CD4-positive, alpha-beta T cell treated with Interferon alpha-2 for 1 hour (primary cell): Measurements from ENCODE around the gene ETFRF1.
A peak's percentile ranks its signal among the peaks of the same experiment; 100 is the strongest.

Source experiments
- DNase-seq, 2 donors: peaks; one replicate each; pipeline ENCODE4 v3.0.0-alpha.2; 2020 to 2022

ETFRF1 gene

GRCh38 chr12:25195056-25195971, at the start of gene ETFRF1, which contains the start of gene DNAI7:
ETFRF1 (plus strand) TSS chr12:25195237; CDS start chr12:25203957, 8,720 bp downstream.
DNAI7 (minus strand) TSS chr12:25195160; CDS start chr12:25195078, 82 bp downstream.
- peak; percentile 97 to 98 for DNase-seq

DNA sequence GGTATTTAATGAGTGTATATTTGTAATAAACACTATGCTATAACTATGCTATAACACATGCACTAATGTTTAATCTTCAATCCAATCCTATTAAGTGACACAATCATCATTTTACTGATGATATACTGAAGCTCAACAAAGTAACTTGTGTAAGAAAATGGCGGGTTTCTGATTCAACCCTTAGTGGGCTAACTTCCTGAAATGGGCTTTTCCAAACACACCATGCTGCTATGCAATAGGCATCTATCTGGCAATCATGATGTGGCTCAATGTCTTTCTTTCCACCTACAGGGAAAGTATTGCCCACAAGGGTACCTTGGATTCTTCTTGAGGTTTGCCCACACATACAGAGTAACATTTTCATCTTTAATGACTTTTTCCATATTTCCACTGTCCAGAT, 48.4 kb upstream of the ETFRF1 start:
- no peak for DNase-seq

- DNase-seq, result no peak
Observed at GRCh38 chr12:25151476-25151875, 43.6 kb upstream of the ETFRF1 start.

GRCh38 chr12:25152055-25152454, 43.0 kb upstream of the ETFRF1 start:
- DNase-seq, result no peak

GRCh38 chr12:25155022-25155576, 39.9 kb upstream of the ETFRF1 start:
- peak in 1 of 2 donors; percentile 69 for DNase-seq

DNA sequence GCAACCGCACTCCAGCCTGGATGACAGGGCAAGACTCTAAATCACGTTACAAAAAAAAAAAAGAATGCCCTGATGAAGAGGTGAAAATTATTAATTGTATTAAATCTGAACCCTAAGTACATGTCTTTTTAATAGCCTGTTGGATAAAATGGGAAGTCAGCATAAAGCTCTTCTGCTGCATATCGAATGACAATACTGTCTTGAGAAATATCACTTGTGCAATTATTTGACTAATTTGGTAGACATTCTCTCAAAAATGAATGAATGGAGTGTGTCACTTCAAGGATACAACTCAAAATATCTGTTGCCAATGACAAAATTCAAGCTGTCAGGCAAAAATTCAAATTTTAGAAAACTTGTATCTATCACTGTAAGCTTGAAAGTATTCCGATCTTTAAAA, 39.0 kb upstream of the ETFRF1 start:
- DNase-seq, result no peak

- no peak for DNase-seq
Observed at GRCh38 chr12:25162866-25163265, 32.2 kb upstream of the ETFRF1 start.

DNA sequence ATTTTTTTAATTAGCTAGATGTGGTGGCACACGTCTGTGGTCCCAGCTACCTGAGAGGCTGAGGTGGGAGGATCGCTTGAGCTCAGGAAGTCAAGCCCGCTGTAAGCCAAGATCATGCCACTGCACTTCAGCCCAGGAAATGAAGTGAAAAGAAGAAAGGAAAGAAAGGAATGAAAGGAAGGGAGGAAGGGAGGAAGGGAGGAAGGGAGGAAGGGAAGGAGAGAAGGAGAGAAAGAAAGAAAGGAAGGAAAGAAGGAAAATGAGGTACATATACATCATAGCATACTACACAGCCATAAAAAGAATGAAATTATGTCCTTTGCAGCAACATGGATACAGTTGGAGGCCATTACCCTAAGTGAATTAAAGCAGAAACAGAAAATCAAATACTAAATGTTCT, 12.3 kb upstream of the ETFRF1 start:
- no peak for DNase-seq

- no peak for DNase-seq
Observed at GRCh38 chr12:25184132-25184531, 10.9 kb upstream of the ETFRF1 start.

DNA sequence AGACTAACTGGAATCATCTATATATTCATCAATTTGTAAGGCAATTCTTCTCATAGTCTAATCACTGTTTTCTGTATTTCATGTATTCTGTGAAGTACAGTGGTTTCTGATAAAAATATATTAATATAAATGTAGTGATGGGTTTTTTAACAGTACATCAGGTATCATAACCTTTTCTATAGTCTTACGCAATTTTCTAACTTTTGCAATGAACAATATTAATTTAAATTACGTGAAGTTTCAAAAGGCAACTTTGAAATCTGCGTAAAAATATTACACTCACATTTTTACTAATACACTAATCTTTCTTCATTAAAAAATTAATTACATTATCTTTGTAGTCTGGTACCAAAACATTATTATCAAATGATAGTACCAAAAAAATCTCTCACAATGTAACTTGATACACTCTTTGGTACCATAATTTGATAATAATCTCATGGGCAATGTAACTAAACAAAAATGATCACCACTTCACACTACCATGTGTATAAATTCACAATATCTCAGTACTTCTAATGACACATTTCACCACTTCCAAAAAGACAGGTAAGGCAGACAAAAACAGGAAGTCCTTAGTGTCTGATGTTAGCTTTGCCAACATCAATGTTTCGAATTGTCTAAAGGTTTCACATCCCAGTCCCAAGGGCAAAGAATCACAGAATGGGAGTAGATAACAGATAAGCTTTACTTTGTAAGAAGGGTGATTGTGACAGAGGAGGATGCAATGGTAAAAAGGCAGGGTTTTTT, 8.8 kb upstream of the ETFRF1 start:
- DNase-seq, result peak in 1 of 2 donors; percentile 44

GRCh38 chr12:25186788-25187402, 8.1 kb upstream of the ETFRF1 start:
- DNase-seq, result peak in 1 of 2 donors; percentile 50

DNA sequence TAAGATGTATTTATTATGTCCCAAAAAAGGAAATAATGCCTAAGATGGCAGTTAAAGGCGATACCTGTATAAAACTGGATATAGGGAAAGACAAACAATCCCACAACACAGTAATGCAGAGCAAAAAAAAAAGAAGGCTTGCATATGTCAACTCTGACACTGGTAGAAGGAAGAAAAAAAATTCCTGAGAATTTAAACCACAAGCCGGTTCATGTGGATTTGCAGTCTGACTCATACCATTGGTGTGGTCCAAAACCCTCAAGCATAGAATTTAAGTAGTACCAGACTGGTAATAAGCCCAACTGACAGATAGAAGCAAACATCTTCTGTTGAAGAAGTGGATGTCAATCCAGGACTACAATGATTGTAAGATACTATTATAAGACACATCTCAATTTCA, 7.3 kb upstream of the ETFRF1 start:
- no peak for DNase-seq

DNA sequence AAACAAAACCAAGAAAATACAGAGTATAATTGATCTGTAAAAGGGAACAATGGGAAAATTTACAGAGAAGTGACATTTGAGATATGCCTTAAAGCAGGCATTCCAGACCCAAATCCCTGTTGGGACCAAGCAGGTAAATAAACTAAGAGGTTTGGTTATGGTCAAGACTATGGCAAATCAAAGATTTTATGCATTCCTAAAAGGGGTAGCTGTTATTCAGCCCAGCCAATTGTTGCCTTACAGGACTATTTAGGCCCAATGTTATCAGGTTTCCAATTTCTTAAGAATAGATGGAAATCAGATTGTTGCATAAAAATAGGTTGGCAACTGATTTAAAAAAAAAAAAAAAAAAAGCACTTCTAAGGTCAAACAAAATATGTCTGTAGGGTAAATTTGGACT, 5.4 kb upstream of the ETFRF1 start:
- no peak for DNase-seq

DNA sequence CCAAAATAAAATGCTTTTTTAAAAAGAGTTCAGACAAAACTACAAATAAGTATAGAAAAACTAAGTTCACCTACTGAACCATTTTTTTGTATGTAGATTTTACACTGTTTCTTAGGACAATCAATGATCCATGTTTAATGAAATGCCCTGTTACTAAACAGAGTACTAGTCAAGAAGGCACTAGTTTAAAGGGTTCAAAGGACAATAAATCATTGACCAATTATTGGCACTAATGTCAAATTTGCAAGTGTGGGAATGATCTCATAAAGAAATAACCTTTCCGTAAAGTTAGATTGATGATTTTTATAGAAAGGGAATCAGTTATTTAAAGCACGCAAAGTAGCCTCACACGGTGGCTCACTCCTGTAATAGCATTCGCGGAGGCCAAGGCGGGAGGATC, 4.2 kb upstream of the ETFRF1 start:
- no peak for DNase-seq

- peak in 1 of 2 donors; percentile 9 for DNase-seq
Observed at GRCh38 chr12:25194214-25194613, 823 bp upstream of the ETFRF1 start.

DNA sequence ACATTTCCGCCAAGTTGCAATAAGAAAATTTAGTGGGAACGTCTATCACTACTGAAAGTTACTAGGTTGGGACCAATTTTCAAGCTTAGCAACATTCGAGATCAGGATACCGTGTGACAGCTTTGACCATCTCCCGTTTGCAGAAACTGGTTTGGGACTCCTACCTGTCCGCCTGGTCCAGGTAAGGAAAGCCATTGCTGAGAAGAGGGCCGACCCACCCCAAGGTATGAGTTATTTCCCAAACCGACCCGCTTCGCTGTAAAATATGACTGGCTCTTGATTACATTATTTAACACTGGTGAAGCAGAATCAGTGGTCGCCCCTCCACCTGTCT, 348 bp upstream of the ETFRF1 start:
- no peak for DNase-seq

- DNase-seq, result no peak
Observed at GRCh38 chr12:25197608-25198007, 2.6 kb downstream of the ETFRF1 start.

- no peak for DNase-seq
Observed at GRCh38 chr12:25200703-25201102, 5.7 kb downstream of the ETFRF1 start.

DNA sequence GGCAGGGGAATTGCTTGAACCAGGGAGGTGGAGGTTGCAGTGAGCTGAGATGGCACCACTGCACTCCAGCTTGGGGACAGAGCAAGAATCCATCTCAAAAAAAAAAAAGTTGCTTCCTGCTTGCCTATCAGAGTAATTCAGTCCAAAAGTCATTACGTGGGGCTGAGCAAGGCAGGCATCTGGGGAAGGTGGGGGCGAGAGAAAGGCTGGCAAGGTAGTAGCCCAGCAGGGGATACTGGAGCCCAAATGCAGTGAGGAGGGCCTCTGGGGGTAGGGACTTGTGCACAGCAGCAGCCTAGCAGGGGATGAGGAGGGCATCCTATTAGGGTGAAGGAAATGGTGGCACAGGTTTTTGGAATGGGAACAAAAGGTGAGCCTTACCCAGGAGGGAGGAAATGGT, 7.1 kb downstream of the ETFRF1 start:
- no peak for DNase-seq

DNA sequence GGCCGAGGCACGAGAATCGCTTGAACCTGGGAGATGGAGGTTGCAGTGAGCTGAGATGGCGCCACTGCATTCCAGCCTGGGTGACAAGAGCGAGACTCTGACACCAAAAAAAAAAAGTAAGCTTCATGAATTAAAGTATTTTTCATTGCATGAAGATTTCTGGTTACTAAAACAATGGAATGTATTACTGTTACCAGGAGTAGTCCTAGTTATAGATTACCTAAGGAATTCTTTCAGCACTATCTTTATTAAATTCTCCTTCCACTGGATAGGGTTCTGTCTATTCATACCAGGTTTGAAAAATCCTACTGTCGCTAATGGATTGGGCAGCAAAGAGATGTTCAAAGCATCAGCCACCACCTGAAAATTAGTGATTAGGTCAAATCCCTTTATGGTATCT, 12.4 kb downstream of the ETFRF1 start:
- DNase-seq, result no peak

- no peak for DNase-seq
Observed at GRCh38 chr12:25207846-25208245, 12.8 kb downstream of the ETFRF1 start.

DNA sequence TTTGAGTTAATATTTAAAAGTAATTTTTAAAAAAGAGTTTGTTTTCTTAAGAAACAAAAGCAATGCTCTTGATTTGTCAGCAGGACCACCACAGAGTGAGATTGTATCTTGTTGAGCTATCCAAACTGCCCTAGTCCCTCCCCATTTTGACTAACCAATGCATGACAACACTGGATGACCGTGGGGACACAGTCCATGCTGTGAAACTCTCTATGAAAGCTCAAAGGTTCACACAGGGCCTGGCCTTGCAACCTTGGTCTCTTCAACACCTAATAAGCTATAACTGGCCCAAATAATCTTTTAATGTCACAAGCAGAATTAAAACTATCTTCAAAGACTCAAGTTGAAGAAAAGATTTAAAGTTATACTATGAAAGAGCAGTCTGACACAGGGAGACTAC, 13.5 kb downstream of the ETFRF1 start:
- DNase-seq, result no peak

DNA sequence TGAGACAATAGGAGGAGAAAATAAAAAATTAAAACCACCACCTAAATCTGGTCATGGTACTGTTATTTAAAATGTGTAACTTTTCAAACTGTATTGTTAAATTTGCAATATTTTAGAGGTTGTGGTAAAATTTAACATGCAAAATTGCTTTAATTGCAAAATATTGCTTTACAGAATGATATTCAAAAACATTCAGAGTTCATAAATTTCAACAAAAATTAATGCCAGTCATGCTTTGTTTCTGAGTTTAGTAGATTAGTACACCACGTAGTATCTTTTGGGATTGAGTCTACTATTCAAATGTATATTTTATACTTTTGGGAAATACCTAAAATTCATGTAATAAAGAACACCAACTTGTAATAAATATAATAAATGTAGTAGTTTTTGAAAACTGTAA, 18.3 kb downstream of the ETFRF1 start:
- no peak for DNase-seq
